CD4-positive, alpha-beta T cell treated with Interleukin-12 subunit alpha and Interleukin-12 subunit beta, for 1 hour (primary cell): ENCODE measurements around the gene ADD3.
"Not testable (repeated sequence)": the region's sequence is repeated elsewhere in the genome, so short reads cannot be mapped to it uniquely, and the experiment has no call there.

ENCODE experiments used
- DNase-seq: peaks from one replicate; pipeline ENCODE4 v3.0.0-alpha.2; 2020

The ADD3 gene

DNA sequence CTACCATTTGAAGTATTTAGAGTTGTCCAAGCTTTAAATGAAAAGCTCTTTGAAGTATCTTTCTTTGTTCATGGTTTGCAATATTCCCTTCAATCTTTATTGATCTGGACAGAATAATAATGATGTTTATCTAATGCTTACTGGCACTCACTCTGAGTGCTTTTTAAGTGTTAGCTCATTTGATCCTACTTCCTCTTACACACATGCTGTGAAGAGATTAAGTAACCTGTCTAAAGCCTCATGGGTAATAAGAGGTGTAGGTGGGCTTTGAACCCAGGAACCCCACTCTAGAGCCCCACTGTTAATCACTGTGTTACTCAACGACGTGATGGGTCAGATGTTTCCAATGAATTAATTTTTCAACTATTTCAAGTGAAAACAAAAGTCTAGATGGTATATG lies 31.1 kb upstream of the ADD3 start:
- no peak for DNase-seq

DNA sequence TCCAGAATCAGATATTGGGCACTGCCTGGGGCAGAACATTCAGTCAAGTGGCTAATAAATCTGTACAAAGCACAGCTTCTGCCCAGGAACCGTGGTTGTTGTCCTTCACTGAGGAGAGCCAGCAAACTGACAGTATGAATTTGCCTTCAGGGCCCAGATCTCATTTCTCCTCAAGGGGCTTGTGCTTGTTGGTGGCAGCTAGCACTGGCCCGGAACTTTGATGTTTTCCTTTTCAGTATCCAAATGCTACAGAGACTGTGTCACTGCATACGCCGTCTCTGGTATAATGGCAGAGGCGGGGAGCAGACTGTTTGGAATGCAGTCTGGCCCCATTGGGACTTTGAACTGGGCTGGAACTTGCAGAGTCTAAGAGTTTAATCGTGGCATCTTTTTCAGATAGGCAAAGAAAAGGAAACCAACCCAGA lies 30.4 kb upstream of the ADD3 start:
- no peak for DNase-seq

DNA sequence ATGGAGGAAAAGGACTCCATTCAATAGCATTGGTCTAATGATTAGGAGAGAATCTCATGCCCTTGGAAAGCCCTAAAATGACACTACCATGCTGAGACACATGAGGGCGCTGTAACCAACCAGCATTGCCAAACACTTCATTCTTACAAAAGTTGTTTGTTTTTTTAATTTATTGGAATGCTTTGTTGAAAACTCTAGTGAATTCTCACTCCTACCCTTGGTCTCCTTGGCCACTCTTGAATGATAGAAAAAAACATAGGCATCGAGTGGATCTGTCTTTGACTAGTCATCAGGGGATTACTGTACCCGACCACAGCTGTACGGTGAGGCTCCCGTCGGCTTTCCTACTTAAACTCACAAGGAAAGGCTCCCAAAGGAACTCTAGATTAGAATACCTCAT lies 29.3 kb upstream of the ADD3 start:
- DNase-seq, result peak; percentile 71

DNA sequence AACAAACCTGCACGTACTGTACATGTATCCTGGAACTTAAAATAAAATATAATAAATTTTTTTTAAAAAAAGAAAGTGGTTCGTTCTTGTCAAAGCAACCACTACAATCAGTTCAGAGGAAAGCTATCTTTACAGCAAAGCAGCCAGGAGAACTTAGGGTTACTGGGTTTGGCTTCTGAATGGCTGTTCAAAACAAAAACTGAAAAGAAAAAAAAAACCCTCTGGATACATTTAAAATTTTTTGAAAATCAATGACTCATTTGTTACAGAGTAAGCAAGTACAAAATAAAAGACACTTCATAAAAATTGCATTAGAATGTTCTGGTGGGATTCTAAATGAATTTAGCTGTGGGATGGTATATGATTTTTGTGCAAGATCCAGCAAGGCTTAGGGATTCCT lies 28.6 kb upstream of the ADD3 start:
- DNase-seq, result no peak

DNA sequence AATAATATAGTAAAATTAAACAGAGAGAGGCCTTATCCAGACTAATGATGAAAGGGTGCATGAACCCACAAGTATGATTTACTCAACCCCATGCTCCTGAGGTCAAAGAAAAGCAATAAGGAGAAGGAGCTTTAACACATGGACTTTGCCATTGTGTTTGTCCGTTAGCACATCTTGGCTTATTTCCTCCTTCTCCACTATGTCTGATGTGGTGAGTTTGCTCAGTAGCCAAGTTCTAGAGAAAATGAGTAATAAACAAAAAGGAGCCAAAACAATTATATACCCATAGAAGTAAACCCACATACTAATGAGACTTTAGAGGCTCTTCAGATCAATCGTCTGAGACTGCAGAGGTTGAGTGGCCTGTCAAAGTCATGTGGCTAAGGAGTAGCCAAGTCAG lies 26.1 kb upstream of the ADD3 start:
- no peak for DNase-seq

DNA sequence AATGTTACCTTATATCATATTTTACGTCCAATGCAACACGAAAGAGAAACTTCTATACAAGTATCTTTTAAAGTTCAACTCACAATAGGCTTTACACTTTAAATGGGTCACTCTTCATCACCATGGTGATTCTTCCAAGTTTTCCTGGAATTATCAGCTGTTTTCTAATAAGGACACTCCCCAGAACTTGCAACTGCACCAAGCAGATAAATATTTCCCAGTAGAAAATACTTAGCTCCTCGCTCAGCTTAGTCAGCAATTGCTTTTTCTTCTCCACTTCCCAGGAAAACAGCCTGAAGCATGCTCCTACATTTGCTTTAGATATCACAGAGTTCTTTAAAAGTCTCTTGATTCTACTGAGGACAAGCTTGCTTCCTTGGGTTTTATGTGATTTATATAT lies 25.7 kb upstream of the ADD3 start:
- DNase-seq, result no peak

DNA sequence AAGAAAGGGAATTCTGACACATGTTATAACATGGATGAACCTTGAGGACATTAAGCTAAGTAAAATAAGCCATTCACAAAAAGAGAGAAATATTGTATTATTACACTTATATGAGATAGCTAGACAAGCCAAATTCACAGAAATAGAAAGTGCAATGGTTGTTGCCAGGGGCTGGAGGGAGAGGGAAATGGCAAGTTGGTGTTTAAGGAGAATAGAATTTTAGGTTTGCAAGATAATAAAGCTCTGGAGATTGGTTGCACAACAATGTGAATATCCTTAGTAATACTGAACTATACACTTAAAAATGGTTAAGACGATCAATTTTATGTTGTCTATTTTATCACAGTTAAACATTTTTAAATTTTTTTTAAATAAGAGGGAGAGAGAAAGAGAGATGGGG lies 25.0 kb upstream of the ADD3 start:
- no peak for DNase-seq

DNA sequence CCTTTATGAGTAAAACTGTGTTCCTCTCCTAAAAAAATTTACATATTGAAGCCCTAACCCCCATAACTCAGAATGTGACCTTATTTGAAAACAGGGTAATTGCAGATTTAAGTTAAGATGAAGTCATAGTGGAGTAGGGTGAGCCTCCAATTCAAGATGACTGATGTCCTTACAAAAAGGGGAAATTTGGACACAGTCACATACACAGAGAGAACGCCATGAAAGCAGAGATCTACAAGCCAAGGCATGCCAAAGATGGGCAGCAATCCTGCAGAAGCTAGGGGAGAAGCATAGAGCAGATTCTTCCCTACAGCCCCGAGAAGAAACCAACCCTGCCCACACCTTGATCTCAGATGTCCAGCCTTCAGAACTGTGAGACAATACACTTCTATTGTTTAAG lies 23.8 kb upstream of the ADD3 start:
- no peak for DNase-seq

DNA sequence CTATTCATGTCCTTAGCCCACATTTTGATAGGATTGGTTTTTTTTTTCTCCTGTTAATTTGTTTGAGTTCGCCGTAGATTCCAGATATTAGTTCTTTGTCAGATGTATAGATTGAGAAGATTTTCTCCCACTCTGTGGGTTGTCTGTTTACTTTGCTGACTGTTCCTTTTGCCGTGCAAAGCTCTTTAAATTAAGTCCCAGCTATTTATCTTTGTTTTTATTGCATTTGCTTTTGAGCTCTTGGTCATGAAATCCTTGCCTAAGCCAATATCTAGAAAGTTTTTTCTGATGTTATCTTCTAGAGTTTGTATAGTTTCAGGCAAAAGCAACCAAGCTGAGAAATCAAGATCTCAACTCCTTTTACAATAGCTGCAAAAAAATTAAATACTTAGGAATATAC lies 22.0 kb upstream of the ADD3 start:
- DNase-seq, result not testable (repeated sequence)

DNA sequence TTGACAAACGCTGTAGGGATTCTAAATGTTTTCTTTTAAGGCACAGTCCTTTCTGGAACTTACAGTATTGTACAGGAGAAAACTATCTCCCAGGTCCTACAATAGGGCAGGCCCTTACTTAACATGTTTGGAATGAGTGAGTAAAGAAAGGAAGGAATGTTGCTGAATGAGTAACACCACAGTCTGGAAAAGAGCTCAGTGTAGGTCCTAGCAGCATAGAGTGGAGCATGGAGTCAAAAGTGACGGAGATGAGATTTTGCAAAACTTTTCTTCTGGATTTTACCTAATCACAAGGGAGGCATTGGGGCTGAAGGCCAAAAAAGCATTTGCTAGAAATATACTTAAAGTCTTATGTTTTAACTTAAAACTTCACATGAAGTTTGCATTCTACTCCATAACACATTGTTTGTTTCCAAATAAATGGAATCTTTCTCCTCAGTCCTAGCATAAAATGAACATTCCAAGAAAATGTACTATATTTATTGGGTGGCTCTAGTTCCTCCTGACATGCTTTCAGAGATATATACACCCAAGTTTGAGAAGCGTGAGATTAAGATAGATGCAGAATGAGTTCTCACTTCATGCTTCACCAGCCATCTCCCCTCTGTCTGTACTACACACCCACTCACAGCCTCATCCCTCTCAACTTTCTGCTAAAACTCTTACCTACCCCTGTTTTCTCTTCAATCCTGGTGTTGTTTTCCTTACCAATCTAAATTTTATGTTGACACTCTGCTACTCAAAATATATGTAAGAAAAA lies 20.2 kb upstream of the ADD3 start:
- DNase-seq, result no peak

DNA sequence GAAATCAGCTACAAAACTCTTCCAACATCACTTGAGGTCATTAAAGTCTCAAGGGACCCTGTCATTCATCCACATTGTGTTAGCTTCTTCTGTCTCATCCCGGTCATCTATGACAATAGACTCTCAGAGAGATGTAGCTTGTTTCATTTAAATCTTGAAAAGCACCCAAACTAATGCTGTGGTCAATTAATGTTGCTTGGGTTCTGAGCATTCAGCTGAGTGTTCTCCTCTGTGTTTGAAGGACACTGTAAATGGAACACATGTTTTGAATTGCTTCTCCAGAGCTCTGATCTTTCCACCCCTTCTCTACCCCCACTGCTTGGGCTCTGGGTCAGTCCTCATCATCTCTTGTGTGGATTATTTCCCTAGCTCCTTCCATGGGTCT lies 19.6 kb upstream of the ADD3 start:
- DNase-seq, result no peak

DNA sequence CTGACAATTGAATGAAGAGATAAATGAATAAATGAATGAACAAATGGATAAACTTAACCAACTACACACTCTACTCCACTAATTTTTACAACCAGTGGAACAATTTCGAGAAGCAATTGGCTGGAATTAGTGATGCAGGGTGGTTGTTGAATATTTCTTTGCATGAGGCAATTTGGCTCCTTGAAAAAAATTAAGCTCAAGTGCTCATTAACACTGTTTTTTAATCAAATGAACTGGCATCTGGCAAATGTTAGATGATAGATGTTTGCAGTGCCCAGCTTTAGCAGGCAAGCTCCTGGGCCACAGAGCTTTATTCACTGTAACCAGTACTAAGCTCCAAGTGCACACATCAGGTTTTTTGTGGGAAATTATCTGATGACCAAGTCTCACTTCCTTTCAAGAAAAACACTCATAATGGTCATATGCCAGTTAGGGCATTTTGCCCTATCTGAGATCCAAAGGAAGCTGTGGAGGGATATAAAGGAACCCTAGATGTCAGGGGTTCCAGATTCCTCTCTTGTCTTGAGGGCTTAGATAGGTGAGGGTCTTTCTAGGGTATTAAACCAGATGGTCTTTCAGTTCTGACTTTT lies 16.4 kb upstream of the ADD3 start:
- no peak for DNase-seq

DNA sequence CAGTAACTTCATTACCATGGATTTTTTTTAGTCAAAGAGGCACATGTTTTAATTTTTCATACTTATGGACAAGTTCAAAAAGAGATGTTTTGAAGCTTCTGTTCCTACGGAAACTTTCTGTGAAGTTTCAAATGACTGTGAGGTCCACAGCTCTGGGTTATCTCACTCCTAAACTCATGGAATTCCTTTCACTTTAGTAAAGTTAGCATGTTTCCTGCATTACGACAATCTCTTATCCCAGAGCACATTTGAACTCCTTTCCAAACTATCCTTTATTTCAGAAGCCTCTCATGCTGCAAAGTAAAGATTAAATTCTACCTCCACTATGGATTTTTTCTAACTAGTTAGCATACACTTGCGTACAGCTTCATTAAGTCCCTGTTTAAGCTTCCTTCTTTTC lies 15.3 kb upstream of the ADD3 start:
- no peak for DNase-seq

DNA sequence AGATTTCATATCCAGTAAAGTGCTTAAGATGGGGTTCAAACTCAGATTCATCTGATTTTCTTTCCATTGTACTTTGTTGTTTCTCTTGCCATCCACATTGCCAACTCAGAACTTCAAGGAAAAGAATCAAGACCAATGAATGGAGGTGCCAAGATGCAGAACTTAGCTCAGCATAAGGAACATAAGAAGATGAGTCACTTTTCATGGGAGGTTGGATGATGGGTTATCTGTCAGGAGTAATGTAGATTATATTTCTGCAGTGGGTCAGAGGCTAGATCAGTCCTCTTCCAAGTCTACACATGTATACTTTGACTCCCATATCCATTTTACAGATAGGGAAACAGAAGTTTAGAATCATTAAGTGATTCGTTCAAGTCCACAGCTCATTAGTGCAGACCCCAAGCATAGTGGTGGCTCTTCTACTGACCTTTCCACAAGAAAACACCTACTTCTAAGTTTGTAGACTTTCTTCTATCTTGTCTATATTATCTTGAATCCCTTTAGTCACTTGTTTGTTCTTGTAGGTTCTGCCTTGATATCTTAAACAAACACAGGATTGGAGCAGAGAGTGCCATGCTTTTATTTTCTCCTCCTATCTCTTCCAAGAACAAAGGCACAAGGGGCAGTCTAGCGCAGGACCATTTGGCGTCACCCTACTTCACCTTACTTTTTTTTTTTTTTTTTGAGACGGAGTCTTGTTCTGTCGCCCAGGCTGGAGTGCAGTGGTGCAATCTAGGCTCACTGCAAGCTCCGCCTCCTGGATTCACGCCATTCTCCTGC lies 14.0 kb upstream of the ADD3 start:
- DNase-seq, result no peak

DNA sequence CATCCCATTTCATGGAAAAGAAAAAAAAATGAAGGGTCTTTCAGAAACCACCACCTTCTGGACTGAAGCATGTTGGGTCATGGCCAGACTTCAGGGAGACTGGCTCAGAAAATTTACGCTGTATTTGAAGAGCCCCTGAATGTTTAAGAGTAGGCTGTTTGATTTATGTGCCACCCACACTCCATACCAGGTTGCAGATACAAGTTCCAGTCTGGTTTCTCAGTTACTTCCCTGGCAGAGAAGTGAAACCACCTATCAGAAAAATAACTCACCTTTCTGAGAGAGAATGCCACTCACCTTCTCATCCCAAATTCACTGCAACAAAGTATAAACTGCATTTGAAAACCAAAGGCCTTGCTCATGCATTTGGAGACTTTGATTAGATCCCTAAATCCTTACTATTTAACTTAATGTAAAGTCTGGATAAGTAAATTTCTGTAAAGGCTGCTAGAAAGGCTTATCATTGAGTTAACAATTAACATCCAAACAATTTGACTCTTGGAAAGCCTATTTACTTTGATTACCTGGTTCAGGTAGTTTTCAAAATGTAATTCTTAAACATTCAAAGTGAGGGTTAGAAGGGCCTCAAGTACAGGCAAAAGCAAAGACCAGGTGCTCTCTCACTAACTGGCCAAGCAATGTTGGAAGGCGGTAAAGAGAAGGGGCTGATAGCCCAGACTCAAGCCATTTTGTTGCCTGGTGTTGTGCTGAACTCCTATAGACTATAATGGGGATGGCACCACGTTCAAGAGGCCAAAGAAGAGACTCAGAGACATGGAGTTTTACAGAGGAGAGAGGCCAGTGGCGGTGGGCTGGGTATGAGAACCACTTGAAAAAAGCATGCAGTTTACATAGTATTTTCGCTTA lies 12.8 kb upstream of the ADD3 start:
- DNase-seq, result no peak

DNA sequence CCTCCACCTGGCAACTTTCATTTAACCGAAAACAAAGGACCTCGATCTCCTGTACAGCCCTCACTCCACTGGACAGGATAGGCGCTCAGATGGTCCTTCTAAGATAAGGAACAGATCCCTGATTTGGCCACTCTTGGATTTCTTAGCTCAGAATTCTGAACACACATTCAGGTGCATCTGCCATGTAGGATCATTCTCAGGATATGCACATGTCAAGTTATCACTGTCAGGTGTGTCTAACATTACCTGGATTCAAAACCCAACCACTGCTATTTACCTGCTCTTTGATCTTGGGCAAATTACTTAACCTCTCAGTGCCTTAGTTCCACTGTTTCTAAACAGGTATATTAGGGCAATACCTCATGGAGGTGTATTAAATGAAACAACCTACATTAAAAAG lies 12.2 kb upstream of the ADD3 start:
- DNase-seq, result no peak

DNA sequence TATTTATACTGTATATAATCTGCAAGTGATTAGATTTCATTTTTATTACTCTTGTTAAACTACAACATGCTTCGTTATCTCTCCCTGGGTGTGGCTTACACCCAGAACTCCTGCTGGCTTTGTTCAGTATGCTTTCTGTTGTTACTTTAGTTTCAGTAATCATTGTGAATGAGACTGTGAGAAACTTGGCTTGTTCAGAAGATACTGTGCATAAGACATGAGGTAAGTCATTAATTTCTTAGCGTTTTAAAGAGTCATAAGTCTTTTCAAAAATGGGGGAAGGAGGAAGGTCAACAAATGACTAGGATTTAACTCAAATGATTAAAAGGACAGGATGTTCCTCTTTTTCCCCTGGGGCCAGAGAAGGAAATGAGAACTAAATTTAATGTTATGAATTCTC lies 11.6 kb upstream of the ADD3 start:
- no peak for DNase-seq

DNA sequence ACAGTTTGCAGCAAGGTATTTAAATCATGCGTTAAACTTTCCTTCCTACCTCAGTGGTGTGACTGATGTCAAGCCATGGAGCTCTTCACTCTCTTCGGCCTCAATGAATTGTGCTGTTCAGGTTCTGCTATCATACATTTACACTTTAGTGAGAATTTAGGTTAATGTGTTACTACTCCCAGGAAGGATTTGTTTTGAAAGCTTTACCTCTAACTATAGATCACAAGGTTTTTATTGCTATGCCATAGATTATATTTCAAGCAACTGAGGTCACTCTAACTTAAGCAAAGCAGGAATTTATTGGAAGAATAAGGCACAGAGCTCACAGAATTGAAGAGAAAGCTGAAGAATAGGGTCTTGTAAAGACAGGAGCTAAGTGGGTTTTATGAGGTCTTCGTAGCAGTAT lies 11.0 kb upstream of the ADD3 start:
- DNase-seq, result no peak

DNA sequence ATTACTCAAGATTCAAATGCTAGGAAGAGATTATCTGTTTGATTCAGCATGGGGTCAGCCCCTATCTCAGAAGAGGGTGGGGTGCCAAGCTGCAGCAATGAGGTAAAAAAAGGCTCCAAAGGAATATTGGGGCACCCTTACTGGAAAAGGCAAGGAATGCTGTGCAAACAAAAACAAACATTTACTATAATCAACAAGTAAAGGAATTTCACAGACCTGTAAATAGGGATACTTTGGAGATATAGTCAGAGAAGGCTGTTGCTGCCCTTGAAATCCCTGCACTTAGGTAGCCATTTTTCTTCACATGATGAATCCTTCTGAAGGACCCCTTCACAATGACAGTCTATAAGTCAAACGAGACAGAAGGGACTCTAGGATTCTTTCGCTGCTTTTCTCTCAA lies 10.6 kb upstream of the ADD3 start:
- DNase-seq, result no peak

DNA sequence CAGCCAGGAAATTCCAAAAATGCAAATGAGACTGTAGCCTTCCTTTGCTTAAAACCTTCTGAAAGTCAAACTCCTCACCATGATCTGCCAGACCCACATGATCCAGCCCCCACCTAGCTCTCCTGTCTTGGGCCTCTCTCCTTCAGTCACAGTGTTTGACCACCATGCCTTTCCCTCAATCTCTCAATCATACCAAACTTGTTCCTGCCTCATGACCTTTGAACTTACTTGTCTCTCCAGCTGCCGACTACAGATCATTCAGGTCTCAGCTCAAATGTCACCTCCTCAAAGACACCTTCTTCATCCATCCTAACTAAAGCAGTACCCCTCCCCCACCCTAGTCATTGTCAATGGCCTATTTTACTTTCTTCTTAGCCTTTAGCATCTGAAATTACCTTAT lies 9.3 kb upstream of the ADD3 start:
- no peak for DNase-seq

DNA sequence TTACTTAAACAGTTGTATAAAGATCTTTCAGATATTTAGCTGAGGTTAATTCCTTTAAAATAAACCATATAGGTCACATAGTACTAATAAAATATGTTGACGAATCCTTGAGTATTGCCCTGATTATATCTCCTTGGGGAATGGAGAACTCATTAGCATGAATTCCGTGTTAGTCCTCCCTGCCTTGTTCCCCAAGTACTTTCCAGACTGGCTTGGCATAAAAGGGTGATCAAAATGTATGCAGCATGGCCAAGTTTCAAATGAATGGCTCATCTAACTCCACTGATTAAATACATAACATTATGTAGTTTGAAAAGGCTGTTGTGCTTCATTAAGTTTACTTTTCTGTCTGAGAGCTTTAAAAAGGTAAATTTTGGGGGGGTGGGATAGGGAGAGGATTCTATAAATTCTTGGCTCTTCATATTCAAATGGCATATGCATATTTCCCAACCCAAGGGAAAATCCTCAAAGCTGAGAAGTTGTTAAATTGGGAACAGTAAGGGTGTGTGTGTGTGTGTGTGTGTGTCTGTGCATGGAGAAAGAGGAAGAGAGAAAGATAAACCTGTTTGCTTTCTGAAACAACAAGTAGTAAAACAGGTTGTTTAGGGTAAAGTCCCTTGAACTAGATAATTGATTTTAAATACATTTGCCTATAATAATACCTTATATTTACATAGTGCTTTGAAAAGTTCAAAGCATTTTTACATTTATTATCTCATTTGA lies 4.8 kb upstream of the ADD3 start:
- no peak for DNase-seq

DNA sequence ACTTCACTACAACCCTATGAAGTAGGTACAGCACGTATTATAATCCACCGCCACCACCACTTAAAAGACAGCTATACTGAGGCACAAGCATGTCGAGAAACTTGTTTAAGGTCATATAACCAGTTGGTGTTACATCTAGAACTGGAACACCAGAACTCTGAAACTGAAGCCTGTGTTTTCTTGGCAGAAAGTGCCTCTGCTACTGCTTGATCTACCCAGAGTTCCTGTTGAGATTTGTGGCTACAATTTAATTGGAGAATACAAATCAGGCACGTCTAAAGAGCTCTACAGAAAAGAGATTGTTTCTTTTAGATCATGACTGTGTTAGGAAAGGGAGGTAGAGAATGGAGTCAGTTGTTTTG lies 4.3 kb upstream of the ADD3 start:
- DNase-seq, result no peak

DNA sequence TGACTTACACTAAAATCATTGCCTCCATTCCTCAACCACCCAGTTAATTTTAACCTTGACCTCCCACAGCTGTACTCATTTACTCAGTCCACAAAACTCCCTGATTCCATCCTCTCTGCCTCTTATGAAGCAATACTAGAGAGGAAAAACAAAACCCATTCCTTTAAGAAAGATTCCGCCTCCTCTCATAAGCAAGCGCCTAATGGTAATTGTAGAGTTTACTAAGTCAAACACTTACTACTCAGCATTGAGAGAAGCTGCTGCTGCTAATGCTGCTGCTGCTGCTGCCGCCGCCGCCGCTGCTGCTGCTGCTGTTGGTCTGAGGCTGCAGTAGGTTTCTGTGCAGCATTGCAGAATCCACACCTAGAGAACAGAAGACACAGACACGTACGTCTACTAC lies 2.1 kb upstream of the ADD3 start:
- no peak for DNase-seq
